HepG2 (cell line): ENCODE measurements around the gene TBCEL.

Source experiments
- EZH2 ChIP-seq: conservative IDR thresholded peaks from 2 replicates; pipeline ENCODE4 v1.6.1; 2012; ENCODE audit warnings: mild to moderate bottlenecking, low read depth, low read length, moderate library complexity
- MAFF ChIP-seq: IDR thresholded peaks from 2 replicates; pipeline ENCODE4 v1.6.1; 2011; ENCODE audit warnings: low read depth, low read length, improper control_type of control experiment

GRCh38 chr11:120998581-120998980 is 25.3 kb upstream of the TBCEL start:
- TF ChIP-seq MAFF (no peak), EZH2 (no peak)
